ENCODE data around the gene MMP3.

- TF ChIP-seq CHD4 (IDR thresholded peaks at IDR 0.05; ENCODE audit: insufficient read depth, insufficient replicate concordance, low read depth, low read length, poor library complexity, severe bottlenecking) (no peak), DACH1 (IDR thresholded peaks at IDR 0.05; ENCODE audit: partially characterized antibody) (no peak), ARHGAP35 (IDR thresholded peaks at IDR 0.05; ENCODE audit: partially characterized antibody) (no peak), ZFX (CRISPR knock-in tag; IDR thresholded peaks at IDR 0.05) (no peak), TSHZ1 (CRISPR knock-in tag; IDR thresholded peaks at IDR 0.05) (no peak), POLR2A (conservative IDR thresholded peaks at IDR 0.05) (no peak), RBM14 (IDR thresholded peaks at IDR 0.05; ENCODE audit: borderline replicate concordance, insufficient read depth, low read depth, low read length) (no peak), POLR2AphosphoS5 (IDR thresholded peaks at IDR 0.05; ENCODE audit: control insufficient read depth, insufficient read depth, low read depth, low read length) (no peak), HMG20B (CRISPR knock-in tag; IDR thresholded peaks at IDR 0.05) (no peak), CTCF (IDR thresholded peaks at IDR 0.05 in 2 of 3, conservative IDR thresholded peaks at IDR 0.05 in 1 of 3; ENCODE audit: insufficient read depth in 2 of 3, low read depth in 1 of 3, low read length in 3 of 3) (no peak), RAD51 (IDR thresholded peaks at IDR 0.05; ENCODE audit: borderline replicate concordance, low read depth) (no peak), NRF1 (conservative IDR thresholded peaks at IDR 0.05 in 1 of 2, IDR thresholded peaks at IDR 0.05 in 1 of 2) (no peak), NFIC (IDR thresholded peaks at IDR 0.05) (no peak)
These were observed 18.9 kb downstream of the MMP3 start for GRCh38 chr11:102824556-102824955.
